Panc1 (cell line): ENCODE results near the gene TALDO1. TPM values are rescaled to one million over a fixed set of nuclear protein-coding genes. Genes with fewer than 3 reads are reported as not detected.
A peak's percentile ranks its signal among the peaks of the same experiment; 100 is the strongest.

Experiments used
- ATAC-seq: fragments of 200-7000 bp; cut with Tn5 transposase; 2 replicates; pipeline ENCODE4 v1.9.1; 2020; ENCODE audit warnings: mild to moderate bottlenecking, moderate library complexity
- BruUV-seq: library from RNA; stranded (reverse); fragments of 400-500 nt; replicated peaks from 2 replicates; lab custom pipeline; 2021; lab: Mats Ljungman, UMichigan
- CTCF ChIA-PET: fragments of 300-600 bp; sonication (Branson Sonifier 250); formaldehyde crosslinking; loops from one replicate; lab custom pipeline; 2022; ENCODE audit warnings: antibody characterized with exemption; lab: Charles Lee
- POLR2A ChIA-PET: fragments of 300-600 bp; sonication (Branson Sonifier 250); formaldehyde crosslinking; loops from one replicate; lab custom pipeline; 2022; ENCODE audit warnings: antibody characterized with exemption; lab: Charles Lee
- DNase-seq: peaks from one replicate; pipeline ENCODE4 v3.0.0-alpha.2; 2010; ENCODE audit warnings: low read depth, low spot score
- H3K27ac ChIP-seq: 2 replicates; pipeline ENCODE4 v1.5.1; 2011; ENCODE audit warnings: mild to moderate bottlenecking, low read length, inconsistent platforms
- H3K27me3 ChIP-seq: fragments of 200-500 bp; sonication (Bioruptor generic); 2 replicates; pipeline ENCODE4 v1.6.0; 2014; ENCODE audit warnings: low read length, inconsistent platforms; ENCODE audit not compliant: control insufficient read depth, insufficient read depth
- H3K36me3 ChIP-seq: fragments of 200-500 bp; sonication (Bioruptor generic); 2 replicates; pipeline ENCODE4 v1.5.1; 2014; ENCODE audit warnings: inconsistent platforms, mild to moderate bottlenecking, low read length, moderate library complexity; ENCODE audit not compliant: control insufficient read depth, insufficient read depth
- H3K4me1 ChIP-seq: 2 replicates; pipeline ENCODE4 v1.5.1; 2011; ENCODE audit warnings: inconsistent platforms, mild to moderate bottlenecking, low read length, moderate library complexity; ENCODE audit not compliant: control insufficient read depth, insufficient read depth
- H3K4me3 ChIP-seq, 2 experiments: 2 replicates each; pipeline ENCODE4 v1.5.1; 2011 to 2012; ENCODE audit warnings: low read depth in 2 of 2, low read length in 2 of 2, mild to moderate bottlenecking in 2 of 2, inconsistent platforms in 1 of 2, moderate library complexity in 1 of 2
- H3K9me3 ChIP-seq: fragments of 200-500 bp; sonication (Bioruptor generic); 2 replicates; pipeline ENCODE4 v1.5.1; 2014; ENCODE audit warnings: low read depth, mild to moderate bottlenecking, inconsistent platforms, low read length, moderate library complexity; ENCODE audit not compliant: control insufficient read depth, insufficient read depth
- POLR2AphosphoS5 ChIP-seq: IDR thresholded peaks from 2 replicates; pipeline ENCODE4 v1.6.1; 2012; ENCODE audit warnings: mild to moderate bottlenecking, low read depth, low read length, moderate library complexity
- SIN3A ChIP-seq: IDR thresholded peaks from 2 replicates; pipeline ENCODE4 v1.6.1; 2012; ENCODE audit warnings: low read depth, mild to moderate bottlenecking, low read length, moderate library complexity, borderline replicate concordance; ENCODE audit not compliant: insufficient read depth
- TCF7L2 ChIP-seq: IDR thresholded peaks from 2 replicates; pipeline ENCODE4 v1.6.1; 2011; ENCODE audit warnings: mild to moderate bottlenecking, low read depth, low read length, inconsistent platforms
- in situ Hi-C: cut with HindIII; loops from 2 replicates; pipeline ENCODE4 v1.10.0; 2016; ENCODE audit warnings: low sequenced_read_pairs, low pct_unique_long_range_greater_than_20kb
- intact Hi-C: fragments of 100-400 bp; cut with micrococcal nuclease; formaldehyde crosslinking; loops from one replicate; pipeline ENCODE4 v1.10.0; 2022; ENCODE audit not compliant: unreplicated experiment
- total RNA-seq: library from RNA; stranded (reverse); gene quantifications from one replicate; pipeline ENCODE4 v1.2.1, GENCODE V29; 2021; ENCODE audit not compliant: unreplicated experiment
- TF ChIP-seq, protein P1 (sequence below): fragments of 450-650 bp; IDR thresholded peaks from 2 replicates; pipeline ENCODE4 v1.5.1; 2017; ENCODE audit warnings: mild to moderate bottlenecking
- TF ChIP-seq, protein P2 (sequence below), 2 experiments: IDR thresholded peaks; 2 replicates each; pipeline ENCODE4 v1.6.1; 2011 to 2012; ENCODE audit warnings: low read depth in 2 of 2, control low read depth in 1 of 2, low read length in 1 of 2, mild to moderate bottlenecking in 1 of 2, moderate library complexity in 1 of 2; ENCODE audit not compliant: insufficient read depth in 1 of 2

TALDO1 gene
- total RNA-seq, 1 experiment from 2014 or later, result 257 TPM

DNA sequence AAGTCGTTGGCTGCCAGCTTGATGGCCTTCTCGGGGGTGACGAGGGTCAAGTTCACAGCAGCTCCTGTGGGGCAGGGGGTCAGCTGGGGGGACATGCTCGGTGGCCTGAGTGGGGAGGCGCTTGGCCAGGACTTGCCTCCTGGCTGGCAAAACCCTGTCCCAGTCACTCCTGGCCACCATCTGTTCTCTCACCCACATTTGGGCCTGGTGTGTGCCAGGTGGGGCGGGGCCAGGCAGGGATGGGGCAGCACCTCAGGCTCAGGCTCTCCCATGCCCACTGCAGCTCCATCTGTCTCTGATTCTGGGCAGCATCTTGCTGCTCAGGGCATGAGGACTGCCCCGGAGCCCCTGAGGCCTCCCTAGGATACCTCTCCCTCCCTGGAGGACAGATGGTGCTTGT is 46.3 kb downstream of the TALDO1 start:
- peak overlapping the region; percentile 52 for H3K27ac ChIP-seq
- ChIA-PET CTCF (interaction anchor here (0.7 kb wide), 1 partner anchor 78 kb away, joined by 6 read pairs; no protein-coding TSS in a partner anchor), POLR2A (no interaction called here)
- H3K9me3 ChIP-seq, result no peaks in the 10 kb centered on the region
- no peak for ATAC-seq
- no peaks in the 10 kb centered on the region; the same call in none of the 2 replicates for H3K36me3 ChIP-seq
- intact Hi-C loops, result no loop called here
- in situ Hi-C loops, result no loop called here
- H3K4me3 ChIP-seq, result no peak overlapping the region
- peaks cover 56% of the 10 kb centered on the region for H3K4me1 ChIP-seq
- BruUV-seq, result no TSS peak
- no peak for DNase-seq
- no peaks in the 10 kb centered on the region for H3K27me3 ChIP-seq
- TF ChIP-seq, protein P1, sequence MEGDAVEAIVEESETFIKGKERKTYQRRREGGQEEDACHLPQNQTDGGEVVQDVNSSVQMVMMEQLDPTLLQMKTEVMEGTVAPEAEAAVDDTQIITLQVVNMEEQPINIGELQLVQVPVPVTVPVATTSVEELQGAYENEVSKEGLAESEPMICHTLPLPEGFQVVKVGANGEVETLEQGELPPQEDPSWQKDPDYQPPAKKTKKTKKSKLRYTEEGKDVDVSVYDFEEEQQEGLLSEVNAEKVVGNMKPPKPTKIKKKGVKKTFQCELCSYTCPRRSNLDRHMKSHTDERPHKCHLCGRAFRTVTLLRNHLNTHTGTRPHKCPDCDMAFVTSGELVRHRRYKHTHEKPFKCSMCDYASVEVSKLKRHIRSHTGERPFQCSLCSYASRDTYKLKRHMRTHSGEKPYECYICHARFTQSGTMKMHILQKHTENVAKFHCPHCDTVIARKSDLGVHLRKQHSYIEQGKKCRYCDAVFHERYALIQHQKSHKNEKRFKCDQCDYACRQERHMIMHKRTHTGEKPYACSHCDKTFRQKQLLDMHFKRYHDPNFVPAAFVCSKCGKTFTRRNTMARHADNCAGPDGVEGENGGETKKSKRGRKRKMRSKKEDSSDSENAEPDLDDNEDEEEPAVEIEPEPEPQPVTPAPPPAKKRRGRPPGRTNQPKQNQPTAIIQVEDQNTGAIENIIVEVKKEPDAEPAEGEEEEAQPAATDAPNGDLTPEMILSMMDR, result no peak
- TF ChIP-seq, protein P2, sequence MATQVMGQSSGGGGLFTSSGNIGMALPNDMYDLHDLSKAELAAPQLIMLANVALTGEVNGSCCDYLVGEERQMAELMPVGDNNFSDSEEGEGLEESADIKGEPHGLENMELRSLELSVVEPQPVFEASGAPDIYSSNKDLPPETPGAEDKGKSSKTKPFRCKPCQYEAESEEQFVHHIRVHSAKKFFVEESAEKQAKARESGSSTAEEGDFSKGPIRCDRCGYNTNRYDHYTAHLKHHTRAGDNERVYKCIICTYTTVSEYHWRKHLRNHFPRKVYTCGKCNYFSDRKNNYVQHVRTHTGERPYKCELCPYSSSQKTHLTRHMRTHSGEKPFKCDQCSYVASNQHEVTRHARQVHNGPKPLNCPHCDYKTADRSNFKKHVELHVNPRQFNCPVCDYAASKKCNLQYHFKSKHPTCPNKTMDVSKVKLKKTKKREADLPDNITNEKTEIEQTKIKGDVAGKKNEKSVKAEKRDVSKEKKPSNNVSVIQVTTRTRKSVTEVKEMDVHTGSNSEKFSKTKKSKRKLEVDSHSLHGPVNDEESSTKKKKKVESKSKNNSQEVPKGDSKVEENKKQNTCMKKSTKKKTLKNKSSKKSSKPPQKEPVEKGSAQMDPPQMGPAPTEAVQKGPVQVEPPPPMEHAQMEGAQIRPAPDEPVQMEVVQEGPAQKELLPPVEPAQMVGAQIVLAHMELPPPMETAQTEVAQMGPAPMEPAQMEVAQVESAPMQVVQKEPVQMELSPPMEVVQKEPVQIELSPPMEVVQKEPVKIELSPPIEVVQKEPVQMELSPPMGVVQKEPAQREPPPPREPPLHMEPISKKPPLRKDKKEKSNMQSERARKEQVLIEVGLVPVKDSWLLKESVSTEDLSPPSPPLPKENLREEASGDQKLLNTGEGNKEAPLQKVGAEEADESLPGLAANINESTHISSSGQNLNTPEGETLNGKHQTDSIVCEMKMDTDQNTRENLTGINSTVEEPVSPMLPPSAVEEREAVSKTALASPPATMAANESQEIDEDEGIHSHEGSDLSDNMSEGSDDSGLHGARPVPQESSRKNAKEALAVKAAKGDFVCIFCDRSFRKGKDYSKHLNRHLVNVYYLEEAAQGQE (IDR thresholded peaks at IDR 0.05; ENCODE audit: insufficient read depth in 1 of 2, low read depth in 2 of 2, low read length in 1 of 2), result no peak
- TF ChIP-seq SIN3A (no peak), TCF7L2 (no peak), POLR2AphosphoS5 (no peak)

DNA sequence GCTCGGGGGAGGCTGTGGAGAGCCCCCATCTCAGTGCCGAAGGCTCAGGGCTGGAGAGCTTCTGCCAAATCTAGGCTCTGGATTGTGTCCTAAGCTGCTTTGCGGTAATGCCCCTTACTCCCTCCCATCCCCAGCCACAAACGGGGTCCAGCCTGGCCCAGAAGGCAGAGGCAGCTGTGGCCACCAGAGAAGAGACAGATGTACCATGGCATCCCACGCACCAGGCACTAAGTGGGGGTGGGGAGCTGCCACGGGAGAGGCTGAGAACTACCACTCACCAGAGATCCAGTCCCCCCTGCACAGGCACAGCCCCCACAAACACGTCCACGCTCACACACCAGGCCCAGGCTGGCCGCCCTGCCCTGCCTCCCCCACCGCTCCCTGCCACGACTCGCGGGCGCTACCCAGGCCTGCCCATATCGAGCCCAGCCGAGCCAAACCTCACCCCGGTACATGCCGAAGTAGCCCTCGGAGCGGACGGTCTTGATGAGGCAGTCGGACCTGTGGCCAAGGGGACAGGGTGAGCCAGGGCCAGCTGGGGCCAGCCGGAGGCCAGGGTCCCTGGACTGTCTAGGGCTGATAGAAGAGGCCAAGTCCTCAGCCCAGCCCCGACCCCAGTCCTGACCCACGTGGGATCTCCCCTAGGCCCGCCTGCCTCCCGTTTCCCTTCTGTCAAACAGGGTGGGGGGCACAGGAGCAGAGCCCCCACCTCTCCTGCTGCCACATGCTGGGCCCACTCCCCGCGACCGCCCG is 46.9 kb downstream of the TALDO1 start:
- Histone ChIP-seq H3K4me3 (peak overlapping the region; percentile 71 to 86), H3K4me1 (peaks cover 56% of the 10 kb centered on the region), H3K9me3 (no peaks in the 10 kb centered on the region), H3K36me3 (no peaks in the 10 kb centered on the region; the same call in none of the 2 replicates), H3K27ac (peak overlapping the region; percentile 93), H3K27me3 (no peaks in the 10 kb centered on the region)
- BruUV-seq, result no TSS peak
- TF ChIP-seq, protein P1, result no peak
- TF ChIP-seq POLR2AphosphoS5, result no peak
- TF ChIP-seq, protein P2 (IDR thresholded peaks at IDR 0.05; ENCODE audit: insufficient read depth in 1 of 2, low read depth in 2 of 2, low read length in 1 of 2), result no peak
- TF ChIP-seq SIN3A, result no peak; the same call in 1 of the 2 replicates
- no peak for TF ChIP-seq TCF7L2
- DNase-seq (no peak), ATAC-seq (no peak)
- in situ Hi-C loops (no loop called here), intact Hi-C loops (no loop called here)
- ChIA-PET POLR2A (no interaction called here), CTCF (interaction anchor here (0.7 kb wide), 1 partner anchor 78 kb away, joined by 6 read pairs; no protein-coding TSS in a partner anchor)
